Measurements from ENCODE around the gene PCDHA3. TPM values are rescaled to one million over a fixed set of nuclear protein-coding genes. Genes with fewer than 3 reads are reported as not detected.
A peak's percentile ranks its signal among the peaks of the same experiment; 100 is the strongest.

The PCDHA3 gene
- polyA plus RNA-seq, 1 donor from 2014 or later = 1.7 TPM

DNA sequence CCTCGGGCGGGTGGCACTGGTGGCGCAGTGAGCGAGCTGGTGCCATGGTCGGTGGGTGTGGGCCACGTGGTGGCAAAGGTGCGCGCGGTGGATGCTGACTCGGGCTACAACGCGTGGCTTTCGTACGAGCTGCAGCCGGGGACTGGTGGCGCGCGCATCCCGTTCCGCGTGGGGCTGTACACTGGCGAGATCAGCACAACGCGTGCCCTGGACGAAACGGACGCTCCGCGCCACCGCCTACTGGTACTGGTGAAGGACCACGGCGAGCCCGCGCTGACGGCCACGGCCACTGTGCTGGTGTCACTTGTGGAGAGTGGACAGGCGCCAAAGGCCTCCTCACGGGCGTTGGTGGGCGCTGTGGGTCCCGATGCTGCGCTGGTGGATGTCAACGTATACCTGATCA is 8.0 kb downstream of the PCDHA3 start:
- H3K4me3 ChIP-seq (ENCODE audit: low read length) = peak overlapping the region; percentile 72

DNA sequence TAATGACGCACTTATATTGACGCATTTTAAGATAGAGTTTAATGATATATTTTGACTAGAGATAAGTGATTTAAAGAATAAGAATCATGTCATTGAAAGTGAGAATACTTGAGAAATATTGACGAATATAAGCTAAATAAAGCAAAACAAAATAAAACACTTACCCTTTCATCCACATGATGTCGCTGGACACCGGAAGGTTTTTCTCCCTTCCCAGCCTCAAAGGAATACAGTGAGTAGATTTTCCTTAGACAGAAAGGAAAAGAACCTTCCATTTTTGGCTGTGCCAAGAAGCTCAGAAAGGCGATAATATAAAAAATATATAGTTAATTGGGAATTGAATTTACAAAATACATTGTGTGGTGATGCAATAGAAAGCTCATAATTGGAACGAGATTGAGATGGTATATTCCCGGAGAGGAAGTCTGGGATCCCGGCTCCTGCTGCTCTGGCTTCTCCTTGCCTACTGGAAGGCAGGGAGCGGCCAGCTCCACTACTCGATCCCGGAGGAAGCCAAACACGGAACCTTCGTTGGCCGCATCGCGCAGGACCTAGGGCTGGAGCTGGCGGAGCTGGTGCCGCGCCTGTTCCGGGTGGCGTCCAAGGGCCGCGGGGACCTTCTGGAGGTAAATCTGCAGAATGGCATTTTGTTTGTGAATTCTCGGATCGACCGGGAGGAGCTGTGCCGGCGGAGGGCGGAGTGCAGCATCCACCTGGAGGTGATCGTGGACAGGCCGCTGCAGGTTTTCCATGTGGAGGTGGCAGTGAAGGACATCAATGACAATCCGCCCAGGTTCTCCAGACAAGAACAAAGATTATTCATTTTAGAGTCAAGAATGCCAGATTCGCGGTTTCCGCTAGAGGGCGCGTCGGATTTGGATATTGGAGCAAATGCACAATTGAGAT is 20.8 kb downstream of the PCDHA3 start, which contains the start of gene PCDHA5:
Gene PCDHA5 (plus strand): TSS at position 239 of the 906 bp plus-strand sequence.
- no peaks in the 10 kb centered on the region for H3K9me2 ChIP-seq (ENCODE audit: insufficient read depth, low read length)
- no peak within 1 kb of the TSS for H3K4me3 ChIP-seq (ENCODE audit: low read length)
- H3F3A ChIP-seq (ENCODE audit: insufficient read depth, low read length, poor library complexity, severe bottlenecking) = no peaks in the 10 kb centered on the region
- H3K27ac ChIP-seq (ENCODE audit: low read length) = no peak within 1 kb of the TSS
- no peak within 1 kb of the TSS for H2AFZ ChIP-seq (ENCODE audit: low read depth, low read length)
- no peak within 1 kb of the TSS for H3K9ac ChIP-seq (ENCODE audit: low read length)
- H3K27me3 ChIP-seq (ENCODE audit: insufficient read depth, low read depth, low read length) = no peaks in the 10 kb centered on the region
- H3K79me2 ChIP-seq (replicated peaks; ENCODE audit: insufficient read depth, low read length) = peaks cover 57% of the 10 kb centered on the region
- no peaks in the 10 kb centered on the region for H4K20me1 ChIP-seq (ENCODE audit: insufficient read depth)
- TF ChIP-seq, protein P1, sequence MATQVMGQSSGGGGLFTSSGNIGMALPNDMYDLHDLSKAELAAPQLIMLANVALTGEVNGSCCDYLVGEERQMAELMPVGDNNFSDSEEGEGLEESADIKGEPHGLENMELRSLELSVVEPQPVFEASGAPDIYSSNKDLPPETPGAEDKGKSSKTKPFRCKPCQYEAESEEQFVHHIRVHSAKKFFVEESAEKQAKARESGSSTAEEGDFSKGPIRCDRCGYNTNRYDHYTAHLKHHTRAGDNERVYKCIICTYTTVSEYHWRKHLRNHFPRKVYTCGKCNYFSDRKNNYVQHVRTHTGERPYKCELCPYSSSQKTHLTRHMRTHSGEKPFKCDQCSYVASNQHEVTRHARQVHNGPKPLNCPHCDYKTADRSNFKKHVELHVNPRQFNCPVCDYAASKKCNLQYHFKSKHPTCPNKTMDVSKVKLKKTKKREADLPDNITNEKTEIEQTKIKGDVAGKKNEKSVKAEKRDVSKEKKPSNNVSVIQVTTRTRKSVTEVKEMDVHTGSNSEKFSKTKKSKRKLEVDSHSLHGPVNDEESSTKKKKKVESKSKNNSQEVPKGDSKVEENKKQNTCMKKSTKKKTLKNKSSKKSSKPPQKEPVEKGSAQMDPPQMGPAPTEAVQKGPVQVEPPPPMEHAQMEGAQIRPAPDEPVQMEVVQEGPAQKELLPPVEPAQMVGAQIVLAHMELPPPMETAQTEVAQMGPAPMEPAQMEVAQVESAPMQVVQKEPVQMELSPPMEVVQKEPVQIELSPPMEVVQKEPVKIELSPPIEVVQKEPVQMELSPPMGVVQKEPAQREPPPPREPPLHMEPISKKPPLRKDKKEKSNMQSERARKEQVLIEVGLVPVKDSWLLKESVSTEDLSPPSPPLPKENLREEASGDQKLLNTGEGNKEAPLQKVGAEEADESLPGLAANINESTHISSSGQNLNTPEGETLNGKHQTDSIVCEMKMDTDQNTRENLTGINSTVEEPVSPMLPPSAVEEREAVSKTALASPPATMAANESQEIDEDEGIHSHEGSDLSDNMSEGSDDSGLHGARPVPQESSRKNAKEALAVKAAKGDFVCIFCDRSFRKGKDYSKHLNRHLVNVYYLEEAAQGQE (IDR thresholded peaks at IDR 0.05; ENCODE audit: borderline replicate concordance) = no peak
- TF ChIP-seq MXI1 (conservative IDR thresholded peaks at IDR 0.05; ENCODE audit: poor library complexity, severe bottlenecking) (no peak), RAD21 (conservative IDR thresholded peaks at IDR 0.05) (no peak), SMC3 (conservative IDR thresholded peaks at IDR 0.05; ENCODE audit: poor library complexity) (no peak), POLR2AphosphoS5 (IDR thresholded peaks at IDR 0.05) (no peak), EZH2 (IDR thresholded peaks at IDR 0.05; ENCODE audit: borderline replicate concordance, insufficient read depth, low read length, poor library complexity, severe bottlenecking) (no peak), TAF1 (IDR thresholded peaks at IDR 0.05; ENCODE audit: low read depth) (no peak), EP300 (conservative IDR thresholded peaks at IDR 0.05; ENCODE audit: poor library complexity, severe bottlenecking) (no peak)
- TF ChIP-seq, protein P2, sequence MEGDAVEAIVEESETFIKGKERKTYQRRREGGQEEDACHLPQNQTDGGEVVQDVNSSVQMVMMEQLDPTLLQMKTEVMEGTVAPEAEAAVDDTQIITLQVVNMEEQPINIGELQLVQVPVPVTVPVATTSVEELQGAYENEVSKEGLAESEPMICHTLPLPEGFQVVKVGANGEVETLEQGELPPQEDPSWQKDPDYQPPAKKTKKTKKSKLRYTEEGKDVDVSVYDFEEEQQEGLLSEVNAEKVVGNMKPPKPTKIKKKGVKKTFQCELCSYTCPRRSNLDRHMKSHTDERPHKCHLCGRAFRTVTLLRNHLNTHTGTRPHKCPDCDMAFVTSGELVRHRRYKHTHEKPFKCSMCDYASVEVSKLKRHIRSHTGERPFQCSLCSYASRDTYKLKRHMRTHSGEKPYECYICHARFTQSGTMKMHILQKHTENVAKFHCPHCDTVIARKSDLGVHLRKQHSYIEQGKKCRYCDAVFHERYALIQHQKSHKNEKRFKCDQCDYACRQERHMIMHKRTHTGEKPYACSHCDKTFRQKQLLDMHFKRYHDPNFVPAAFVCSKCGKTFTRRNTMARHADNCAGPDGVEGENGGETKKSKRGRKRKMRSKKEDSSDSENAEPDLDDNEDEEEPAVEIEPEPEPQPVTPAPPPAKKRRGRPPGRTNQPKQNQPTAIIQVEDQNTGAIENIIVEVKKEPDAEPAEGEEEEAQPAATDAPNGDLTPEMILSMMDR (IDR thresholded peaks at IDR 0.05; ENCODE audit: poor library complexity, severe bottlenecking) = no peak
- peaks cover 25% of the 10 kb centered on the region for H3K36me3 ChIP-seq (ENCODE audit: insufficient read depth, low read length)
- peaks cover 24% of the 10 kb centered on the region for H3K9me3 ChIP-seq (ENCODE audit: low read length)
- H3K4me2 ChIP-seq (ENCODE audit: low read length) = no peak within 1 kb of the TSS

More for the DNA sequence above, 8.0 kb downstream of the PCDHA3 start:
- peaks cover 2% of the 10 kb centered on the region for H3F3A ChIP-seq (ENCODE audit: insufficient read depth, low read length, poor library complexity, severe bottlenecking)
- no peaks in the 10 kb centered on the region for H4K20me1 ChIP-seq (ENCODE audit: insufficient read depth)
- peaks cover 64% of the 10 kb centered on the region for H3K79me2 ChIP-seq (replicated peaks; ENCODE audit: insufficient read depth, low read length)
- no peak overlapping the region for H3K27ac ChIP-seq (ENCODE audit: low read length)
- H3K9ac ChIP-seq (ENCODE audit: low read length) = no peak overlapping the region
- no peak overlapping the region for H2AFZ ChIP-seq (ENCODE audit: low read depth, low read length)
- H3K9me2 ChIP-seq (ENCODE audit: insufficient read depth, low read length) = no peaks in the 10 kb centered on the region
- no peaks in the 10 kb centered on the region for H3K27me3 ChIP-seq (ENCODE audit: insufficient read depth, low read depth, low read length)
- peaks cover 17% of the 10 kb centered on the region for H3K36me3 ChIP-seq (ENCODE audit: insufficient read depth, low read length)
- no peak for TF ChIP-seq EZH2 (IDR thresholded peaks at IDR 0.05; ENCODE audit: borderline replicate concordance, insufficient read depth, low read length, poor library complexity, severe bottlenecking)
- TF ChIP-seq, protein P2 (IDR thresholded peaks at IDR 0.05; ENCODE audit: poor library complexity, severe bottlenecking) = no peak
- no peak for TF ChIP-seq POLR2AphosphoS5 (IDR thresholded peaks at IDR 0.05)
- H3K4me2 ChIP-seq (ENCODE audit: low read length) = no peak overlapping the region
- H3K9me3 ChIP-seq (ENCODE audit: low read length) = peaks cover 19% of the 10 kb centered on the region
